Measurements from ENCODE around the gene DNTT.

Gene DNTT

DNA sequence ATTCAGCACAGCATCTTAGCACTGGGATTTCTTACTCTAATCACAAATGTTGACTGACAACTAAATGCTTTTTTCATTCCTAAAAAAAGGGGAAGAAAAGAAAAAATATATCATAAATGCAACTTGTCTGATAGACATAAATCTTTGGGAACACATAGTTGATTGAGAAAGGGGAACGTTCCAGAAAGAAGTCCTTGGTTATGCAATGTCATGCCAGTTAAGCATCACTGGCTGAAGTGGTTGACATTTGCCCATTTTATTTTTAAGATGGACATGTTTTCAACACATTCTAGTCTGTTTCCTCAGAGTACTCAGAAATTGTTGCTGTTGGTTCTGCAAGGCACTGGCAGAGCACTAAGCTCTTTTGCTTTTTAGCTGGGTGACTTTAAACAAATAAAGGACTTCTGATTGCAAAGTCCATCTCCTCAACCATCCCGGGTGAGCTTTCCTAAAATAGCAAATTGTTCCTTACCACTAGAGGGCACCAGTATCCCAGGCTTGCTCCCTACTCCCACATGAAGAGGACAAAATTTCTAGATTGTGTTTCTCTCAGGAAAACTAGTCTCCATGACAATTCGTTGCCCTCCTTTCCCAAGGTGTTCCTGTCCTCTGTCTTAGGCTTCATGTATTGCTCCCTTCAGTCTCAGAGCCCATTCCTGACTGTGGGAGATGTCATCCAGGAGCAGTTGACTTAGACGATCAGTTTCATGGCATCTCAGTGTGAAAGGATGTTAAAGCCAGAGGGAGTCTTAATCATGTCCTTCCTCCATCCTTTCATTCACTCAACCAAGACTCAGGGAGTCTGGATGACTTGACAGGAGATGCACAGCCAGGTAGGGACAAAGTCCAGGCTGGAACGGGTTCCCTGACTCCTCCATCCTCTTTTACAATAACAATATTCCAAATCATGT is 30.6 kb downstream of the DNTT start:
- peak; percentile 57 for FAIRE-seq
- TF ChIP-seq POU2F2 (IDR thresholded peaks at IDR 0.05; ENCODE audit: low read depth, low read length): no peak
- TF ChIP-seq PAX5 (IDR thresholded peaks at IDR 0.05; ENCODE audit: insufficient read depth, low read length, severe bottlenecking): no peak
- TF ChIP-seq POLR2AphosphoS5 (IDR thresholded peaks at IDR 0.05; ENCODE audit: low read depth, low read length): no peak
- no peak for TF ChIP-seq TAF1 (IDR thresholded peaks at IDR 0.05; ENCODE audit: low read depth, low read length)
- no peak for DNase-seq (ENCODE audit: insufficient read length, low spot score)

DNA sequence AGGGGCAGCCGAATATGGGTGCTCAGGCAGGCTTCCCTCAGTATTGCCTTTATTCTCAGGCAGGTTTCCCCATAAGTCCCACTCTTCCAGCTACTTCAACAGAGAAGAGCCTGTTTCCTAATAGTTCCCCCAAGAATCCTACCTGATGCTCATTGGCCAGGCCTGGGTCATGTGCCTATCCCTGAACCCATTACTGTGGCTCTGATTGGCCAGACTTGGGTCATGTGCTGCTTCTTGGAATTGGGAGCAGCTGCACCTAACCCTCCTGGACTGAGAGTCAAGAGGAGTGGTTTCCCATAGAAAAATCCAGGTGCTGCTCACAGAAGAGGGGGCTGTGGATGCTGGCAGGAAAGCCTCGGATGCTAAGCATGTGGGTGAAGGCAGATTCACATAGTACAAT is 32.9 kb downstream of the DNTT start:
- FAIRE-seq (no peak), DNase-seq (ENCODE audit: insufficient read length, low spot score) (no peak)
- TF ChIP-seq PAX5 (IDR thresholded peaks at IDR 0.05; ENCODE audit: insufficient read depth, low read length, severe bottlenecking) (no peak), TAF1 (IDR thresholded peaks at IDR 0.05; ENCODE audit: low read depth, low read length) (no peak), POU2F2 (IDR thresholded peaks at IDR 0.05; ENCODE audit: low read depth, low read length) (no peak), POLR2A (IDR thresholded peaks at IDR 0.05; ENCODE audit: low read depth, low read length) (no peak)

DNA sequence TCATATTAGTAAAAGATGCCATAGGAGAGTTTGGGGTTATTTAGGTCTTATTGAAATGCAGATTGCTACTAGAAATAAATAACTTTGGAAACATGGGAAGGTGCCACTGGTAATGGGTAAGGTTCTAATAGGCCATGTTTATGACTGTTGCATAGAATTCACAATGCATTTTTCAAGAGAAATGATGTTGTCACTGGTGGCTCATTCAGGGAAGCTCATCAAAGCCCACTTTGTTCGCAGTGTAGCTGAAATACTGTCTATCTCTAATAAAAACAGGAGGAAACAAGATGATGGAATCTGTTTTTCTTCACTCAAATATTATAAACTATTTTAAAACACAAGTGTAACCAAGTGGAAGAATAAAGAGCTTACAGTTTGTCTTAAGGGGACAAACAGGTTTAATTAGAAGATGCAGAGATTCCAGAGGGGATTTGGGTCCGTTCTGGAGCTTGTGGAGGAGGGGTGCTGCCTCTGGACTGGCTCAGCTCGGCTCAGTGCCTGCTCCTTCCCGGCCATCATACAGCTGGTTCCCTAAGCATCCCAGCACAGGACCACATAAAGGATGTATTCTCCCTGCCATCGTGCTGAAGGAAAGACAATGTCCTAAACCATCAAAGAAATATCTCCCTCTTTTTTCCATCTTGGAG is 34.2 kb downstream of the DNTT start:
- DNase-seq (ENCODE audit: insufficient read length, low spot score): no peak
- no peak for FAIRE-seq
- TF ChIP-seq TAF1 (IDR thresholded peaks at IDR 0.05; ENCODE audit: low read depth, low read length) (no peak), POLR2A (IDR thresholded peaks at IDR 0.05; ENCODE audit: low read depth, low read length) (no peak), POLR2AphosphoS5 (IDR thresholded peaks at IDR 0.05; ENCODE audit: low read depth, low read length) (no peak), POU2F2 (IDR thresholded peaks at IDR 0.05; ENCODE audit: low read depth, low read length) (no peak), PAX5 (IDR thresholded peaks at IDR 0.05; ENCODE audit: insufficient read depth, low read length, severe bottlenecking) (no peak), SPI1 (IDR thresholded peaks at IDR 0.05; ENCODE audit: low read depth, low read length) (no peak)

DNA sequence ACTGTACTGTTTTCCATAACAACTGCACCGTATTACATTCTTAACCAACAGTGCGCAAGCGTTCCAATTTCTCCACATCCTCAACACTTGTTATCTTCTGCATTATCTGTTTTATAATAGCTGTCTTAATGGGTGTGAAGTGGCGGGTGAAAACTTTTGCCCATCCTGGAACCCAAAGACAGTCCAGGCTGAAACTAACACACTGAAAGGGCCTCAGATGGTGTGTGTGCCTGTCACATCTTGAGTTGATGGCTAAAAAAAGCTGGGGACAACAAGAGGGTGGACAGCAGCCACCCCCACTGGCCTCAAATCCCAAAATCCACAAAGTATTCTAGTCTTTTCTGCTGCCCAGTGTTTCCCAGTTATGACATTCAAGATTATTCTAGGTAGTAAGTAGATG is 35.1 kb downstream of the DNTT start:
- DNase-seq (ENCODE audit: insufficient read length, low spot score): no peak
- no peak for TF ChIP-seq POLR2A (IDR thresholded peaks at IDR 0.05; ENCODE audit: low read depth, low read length)
- no peak for TF ChIP-seq POU2F2 (IDR thresholded peaks at IDR 0.05; ENCODE audit: low read depth, low read length)
- no peak for TF ChIP-seq TAF1 (IDR thresholded peaks at IDR 0.05; ENCODE audit: low read depth, low read length)
- no peak for TF ChIP-seq SPI1 (IDR thresholded peaks at IDR 0.05; ENCODE audit: low read depth, low read length)
- no peak for TF ChIP-seq PAX5 (IDR thresholded peaks at IDR 0.05; ENCODE audit: insufficient read depth, low read length, severe bottlenecking)
- TF ChIP-seq POLR2AphosphoS5 (IDR thresholded peaks at IDR 0.05; ENCODE audit: low read depth, low read length): no peak
- FAIRE-seq: peak; percentile 48

DNA sequence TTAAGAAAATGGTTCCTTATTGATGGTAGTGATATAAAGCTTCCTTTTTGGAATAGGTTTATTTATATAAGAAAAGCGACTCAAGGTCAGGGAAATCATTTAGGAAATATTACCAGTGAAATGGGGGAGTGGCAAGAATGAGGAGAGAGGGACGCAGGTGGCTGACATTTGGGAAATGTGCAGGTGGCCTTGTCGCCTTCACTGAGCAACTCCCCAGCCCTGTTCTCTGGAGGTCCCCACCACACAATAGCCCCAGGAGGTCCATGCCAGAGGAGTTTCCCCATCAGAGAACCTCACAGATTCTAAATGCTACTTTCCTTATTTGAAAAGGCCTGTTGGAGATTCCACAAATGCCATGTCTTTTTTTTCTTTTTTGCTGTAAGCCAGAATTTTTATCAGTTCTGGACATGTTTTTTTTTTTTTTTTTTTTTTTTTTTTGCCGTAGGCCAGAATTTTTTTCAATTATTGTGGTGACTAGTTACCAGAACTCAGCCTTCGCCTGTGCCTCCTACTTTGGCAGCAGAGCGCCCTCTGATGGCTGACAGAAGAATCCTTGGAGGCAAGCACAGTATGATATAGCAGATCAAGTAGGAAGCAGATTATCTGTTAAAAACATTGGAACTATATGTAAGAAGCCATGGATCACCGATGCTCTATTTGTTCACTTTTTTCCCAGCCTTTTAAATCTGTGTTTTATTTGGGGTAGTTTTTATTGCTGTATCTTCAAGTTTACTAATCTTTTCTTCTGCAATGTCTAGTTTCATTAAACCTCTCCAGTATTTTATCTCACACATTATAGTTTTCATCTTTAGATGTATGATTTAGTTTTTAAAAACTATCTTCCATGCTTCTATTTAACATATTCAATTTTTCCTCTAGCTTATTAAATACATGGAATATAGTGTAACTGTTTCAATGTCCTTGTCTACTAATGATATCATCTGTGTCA is 36.0 kb downstream of the DNTT start:
- TF ChIP-seq POLR2AphosphoS5 (IDR thresholded peaks at IDR 0.05; ENCODE audit: low read depth, low read length) (no peak), PAX5 (IDR thresholded peaks at IDR 0.05; ENCODE audit: insufficient read depth, low read length, severe bottlenecking) (no peak), POU2F2 (IDR thresholded peaks at IDR 0.05; ENCODE audit: low read depth, low read length) (no peak), TAF1 (IDR thresholded peaks at IDR 0.05; ENCODE audit: low read depth, low read length) (no peak), POLR2A (IDR thresholded peaks at IDR 0.05; ENCODE audit: low read depth, low read length) (no peak), SPI1 (IDR thresholded peaks at IDR 0.05; ENCODE audit: low read depth, low read length) (no peak)
- DNase-seq (ENCODE audit: insufficient read length, low spot score) (peak; percentile 14), FAIRE-seq (peak; percentile 76)

DNA sequence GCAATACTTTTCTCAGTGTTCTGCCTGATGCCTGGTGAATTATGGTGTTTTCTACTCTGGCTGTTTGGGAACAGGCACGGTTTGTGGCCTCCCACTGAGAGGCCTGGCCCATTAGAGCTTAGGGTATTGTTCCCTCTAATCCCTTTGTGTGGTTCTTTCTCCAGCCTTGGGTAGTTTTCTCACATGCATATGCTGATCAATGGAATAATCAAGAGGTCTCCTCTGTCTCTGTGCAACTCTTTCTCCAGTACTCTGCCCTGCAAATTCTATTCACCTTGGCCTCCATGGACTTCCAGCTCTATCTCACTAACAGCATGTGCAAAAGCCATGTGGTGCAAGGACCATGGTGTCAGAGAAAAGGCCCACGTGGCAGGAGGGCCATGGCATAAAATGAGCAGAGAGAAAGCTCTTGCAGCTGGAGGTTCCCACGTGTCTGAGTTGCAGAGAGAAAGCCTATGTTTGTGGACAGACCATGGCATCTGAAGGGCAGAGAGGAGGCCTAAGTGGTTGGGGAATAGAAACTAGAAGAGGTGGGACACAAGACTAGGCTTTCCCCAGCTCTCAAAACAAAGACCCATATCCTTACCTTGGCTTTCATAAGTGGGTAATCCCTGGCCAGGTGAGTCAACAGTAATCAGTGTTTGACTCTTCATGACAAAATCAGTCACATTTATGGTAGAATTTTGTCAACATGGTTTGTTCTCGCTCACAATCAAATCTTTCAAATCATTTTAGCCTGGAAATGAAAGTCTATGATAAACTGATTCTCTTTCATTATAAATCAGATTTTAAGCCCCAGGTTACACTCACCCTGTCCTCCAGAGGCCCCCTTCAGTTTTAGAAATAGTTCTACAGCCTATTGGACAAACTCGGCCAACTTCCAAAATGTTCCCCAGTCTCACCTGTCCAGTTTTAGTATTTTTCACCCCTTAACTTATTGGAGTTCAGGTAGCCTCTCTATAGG is 37.3 kb downstream of the DNTT start:
- FAIRE-seq (peak; percentile 64), DNase-seq (ENCODE audit: insufficient read length, low spot score) (no peak)
- 0 out of 2 replicates have a peak, but pooled peaks have one; percentile 0 for TF ChIP-seq SPI1 (IDR thresholded peaks at IDR 0.05; ENCODE audit: low read depth, low read length)
- TF ChIP-seq POU2F2 (IDR thresholded peaks at IDR 0.05; ENCODE audit: low read depth, low read length): peak; percentile 26; the same call in 1 of the 2 replicates
- no peak for TF ChIP-seq POLR2A (IDR thresholded peaks at IDR 0.05; ENCODE audit: low read depth, low read length)
- TF ChIP-seq TAF1 (IDR thresholded peaks at IDR 0.05; ENCODE audit: low read depth, low read length): no peak
- no peak for TF ChIP-seq POLR2AphosphoS5 (IDR thresholded peaks at IDR 0.05; ENCODE audit: low read depth, low read length)
- no peak for TF ChIP-seq PAX5 (IDR thresholded peaks at IDR 0.05; ENCODE audit: insufficient read depth, low read length, severe bottlenecking)

DNA sequence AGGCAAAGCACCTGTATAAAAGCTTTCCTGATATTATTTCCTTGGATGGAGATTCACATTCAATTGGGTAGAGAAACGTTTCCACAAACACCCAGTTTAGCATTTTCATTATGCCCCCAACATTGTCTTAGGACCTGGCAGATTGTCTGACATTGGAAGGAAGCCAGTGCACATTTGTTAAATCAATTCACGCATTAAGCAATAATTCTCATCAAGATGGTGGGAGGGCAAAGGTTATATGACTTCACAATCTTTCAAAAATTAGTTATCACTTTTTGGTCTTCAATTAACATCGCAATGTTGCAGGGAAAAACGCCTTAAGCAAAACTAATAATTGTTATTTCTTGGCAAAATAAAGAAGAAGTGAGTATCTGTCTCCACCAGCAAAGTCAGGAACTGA is 38.2 kb downstream of the DNTT start:
- no peak for FAIRE-seq
- TF ChIP-seq POU2F2 (IDR thresholded peaks at IDR 0.05; ENCODE audit: low read depth, low read length) (no peak), POLR2A (IDR thresholded peaks at IDR 0.05; ENCODE audit: low read depth, low read length) (no peak), TAF1 (IDR thresholded peaks at IDR 0.05; ENCODE audit: low read depth, low read length) (no peak), SPI1 (IDR thresholded peaks at IDR 0.05; ENCODE audit: low read depth, low read length) (no peak), POLR2AphosphoS5 (IDR thresholded peaks at IDR 0.05; ENCODE audit: low read depth, low read length) (no peak), PAX5 (IDR thresholded peaks at IDR 0.05; ENCODE audit: insufficient read depth, low read length, severe bottlenecking) (no peak)
- no peak for DNase-seq (ENCODE audit: insufficient read length, low spot score)

DNA sequence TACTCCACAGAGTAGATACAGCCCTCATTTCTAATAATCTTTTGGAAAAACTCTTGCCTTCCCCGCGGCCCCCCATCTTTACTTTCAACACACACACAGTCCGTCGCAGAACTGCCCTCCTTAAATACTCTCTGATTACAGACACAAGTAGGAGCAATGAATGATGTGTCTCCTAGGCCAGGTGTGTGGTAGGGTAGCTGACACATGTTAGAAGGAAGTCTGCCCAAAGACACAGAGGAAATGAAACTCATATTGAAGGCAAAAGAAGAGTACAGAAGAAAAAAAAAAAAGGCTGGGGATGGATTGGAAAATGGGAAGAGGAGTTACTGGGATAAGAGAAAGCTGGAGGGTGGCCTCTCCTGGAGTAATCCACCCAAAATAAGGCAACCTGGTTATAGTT is 39.9 kb downstream of the DNTT start:
- FAIRE-seq (peak; percentile 66), DNase-seq (ENCODE audit: insufficient read length, low spot score) (no peak)
- TF ChIP-seq SPI1 (IDR thresholded peaks at IDR 0.05; ENCODE audit: low read depth, low read length) (peak; percentile 61), POLR2A (IDR thresholded peaks at IDR 0.05; ENCODE audit: low read depth, low read length) (no peak)
